ENCODE results near the gene SUGP1.

The SUGP1 gene

GRCh38 chr19:19316082-19316481 lies 4.2 kb downstream of the SUGP1 start:
- FAIRE-seq, result no peak

GRCh38 chr19:19315444-19315843 lies 4.9 kb downstream of the SUGP1 start:
- DNase-seq (ENCODE audit: insufficient read length, low spot score) (no peak), FAIRE-seq (no peak)
- TF ChIP-seq CTCF (IDR thresholded peaks at IDR 0.05; ENCODE audit: insufficient read depth, missing control alignments), result no peak

More at GRCh38 chr19:19316082-19316481, 4.2 kb downstream of the SUGP1 start:
- no peak for DNase-seq (ENCODE audit: insufficient read length, low spot score)
- no peak for TF ChIP-seq CTCF (IDR thresholded peaks at IDR 0.05; ENCODE audit: insufficient read depth, missing control alignments)

GRCh38 chr19:19308373-19308772 lies 11.9 kb downstream of the SUGP1 start:
- no peak for DNase-seq (ENCODE audit: insufficient read length, low spot score)
- TF ChIP-seq CTCF (IDR thresholded peaks at IDR 0.05; ENCODE audit: insufficient read depth, missing control alignments), result no peak
- FAIRE-seq, result no peak

GRCh38 chr19:19306191-19306590 lies 14.1 kb downstream of the SUGP1 start:
- no peak for TF ChIP-seq CTCF (IDR thresholded peaks at IDR 0.05; ENCODE audit: insufficient read depth, missing control alignments)
- no peak for FAIRE-seq
- DNase-seq (ENCODE audit: insufficient read length, low spot score), result no peak

- no peak for DNase-seq (ENCODE audit: insufficient read length, low spot score)
- no peak for TF ChIP-seq CTCF (IDR thresholded peaks at IDR 0.05; ENCODE audit: insufficient read depth, missing control alignments)
- FAIRE-seq, result no peak
Measured at GRCh38 chr19:19305696-19306095, 14.6 kb downstream of the SUGP1 start.

- no peak for TF ChIP-seq CTCF (IDR thresholded peaks at IDR 0.05; ENCODE audit: insufficient read depth, missing control alignments)
- FAIRE-seq (no peak), DNase-seq (ENCODE audit: insufficient read length, low spot score) (no peak)
Measured at GRCh38 chr19:19305066-19305465, 15.2 kb downstream of the SUGP1 start.

GRCh38 chr19:19304186-19304965 lies 15.9 kb downstream of the SUGP1 start:
- no peak for FAIRE-seq
- TF ChIP-seq CTCF (IDR thresholded peaks at IDR 0.05; ENCODE audit: insufficient read depth, missing control alignments), result no peak
- no peak for DNase-seq (ENCODE audit: insufficient read length, low spot score)

Data from D721Med (cell line).